K562 (cell line): ENCODE results near the gene GNGT1. TPM values are rescaled to one million over a fixed set of nuclear protein-coding genes. Genes with fewer than 3 reads are reported as not detected.

ENCODE experiments used
- ATAC-seq: fragments of 200-7000 bp; cut with Tn5 transposase; 3 replicates; pipeline ENCODE4 v1.9.1; 2020; ENCODE audit warnings: moderate library complexity
- BruUV-seq: library from RNA; stranded (reverse); fragments of 400-500 nt; replicated peaks from 2 replicates; lab custom pipeline; 2021; lab: Mats Ljungman, UMichigan
- CTCF ChIA-PET: fragments of 300-600 bp; formaldehyde crosslinking; extraction: SDS; loops from one replicate; lab custom pipeline; 2021; ENCODE audit warnings: low intra/inter-chr PET ratio; lab: Yijun Ruan, JAX
- POLR2A ChIA-PET: fragments of 300-600, 350-650 bp; sonication (Branson Sonifier 250); formaldehyde crosslinking; extraction: SDS; loops from one replicate; lab custom pipeline; 2021; ENCODE audit warnings: antibody characterized with exemption, inconsistent platforms; lab: Yijun Ruan, JAX
- DNase-seq, 4 experiments: peaks; one replicate each; pipeline versions ENCODE4 v3.0.0 to v3.0.0-alpha.2; 2011 to 2018; ENCODE audit warnings: low spot score in 3 of 4, mixed read lengths in 3 of 4; ENCODE audit errors: extremely low read depth in 1 of 4
- FAIRE-seq: peaks from 2 replicates; lab custom pipeline; 2011; peaks lifted over from hg19 to GRCh38; lab: Jason Lieb, UNC
- H2AFZ ChIP-seq: 2 replicates; pipeline ENCODE4 v1.6.0; 2011; ENCODE audit warnings: low read depth, low read length, control low read depth, inconsistent platforms
- H3K27ac ChIP-seq: fragments of 200-600 bp; 3 replicates; pipeline ENCODE4 v1.8.0; 2011; ENCODE audit warnings: low read depth, mild to moderate bottlenecking, control low read depth, inconsistent platforms, low read length, moderate library complexity, mixed read lengths; ENCODE audit errors: extremely low read depth
- H3K27me3 ChIP-seq, 2 experiments: fragments of 300-600 bp in 1 of 2; 2 replicates in 1 of 2; 3 replicates in 1 of 2; pipeline versions ENCODE4 v1.6.0 to v1.8.0; 2011; ENCODE audit warnings: inconsistent platforms in 2 of 2, low read length in 2 of 2, mild to moderate bottlenecking in 1 of 2, mixed read lengths in 1 of 2, moderate library complexity in 1 of 2; ENCODE audit not compliant: control insufficient read depth in 2 of 2, insufficient read depth in 2 of 2
- H3K36me3 ChIP-seq: fragments of 300-600 bp; 3 replicates; pipeline ENCODE4 v1.8.0; 2011; ENCODE audit warnings: mild to moderate bottlenecking, low read length, inconsistent platforms; ENCODE audit not compliant: control insufficient read depth, insufficient read depth
- H3K4me1 ChIP-seq, 2 experiments: fragments of 200-600 bp in 1 of 2; replicated peaks in 1 of 2; 2 replicates in 1 of 2; 3 replicates in 1 of 2; pipeline versions ENCODE4 v1.5.1 to v1.8.0; 2011; ENCODE audit warnings: inconsistent platforms in 2 of 2, low read length in 2 of 2, mild to moderate bottlenecking in 1 of 2, mixed read lengths in 1 of 2, moderate library complexity in 1 of 2; ENCODE audit not compliant: control insufficient read depth in 2 of 2, insufficient read depth in 2 of 2
- H3K4me2 ChIP-seq: 2 replicates; pipeline ENCODE4 v1.6.1; 2011; ENCODE audit warnings: low read length, control low read depth, inconsistent platforms, mixed read lengths; ENCODE audit not compliant: insufficient read depth
- H3K4me3 ChIP-seq: fragments of 200-600 bp; sonication (generic), shearing (Covaris generic); 2 replicates; pipeline ENCODE4 v1.5.1; 2016; ENCODE audit warnings: control low read depth, inconsistent platforms
- H3K79me2 ChIP-seq: fragments of 200-600 bp; 3 replicates; pipeline ENCODE4 v1.8.0; 2011; ENCODE audit warnings: low read length, inconsistent platforms; ENCODE audit not compliant: control insufficient read depth, insufficient read depth
- H3K9ac ChIP-seq, 2 experiments: 2 replicates each; pipeline versions ENCODE4 v1.6.0 to v1.6.1; 2011; ENCODE audit warnings: low read depth in 2 of 2, low read length in 2 of 2, control low read depth in 1 of 2, inconsistent platforms in 1 of 2, mild to moderate bottlenecking in 1 of 2, mixed read lengths in 1 of 2; ENCODE audit not compliant: insufficient read depth in 1 of 2
- H3K9me1 ChIP-seq: one replicate; pipeline ENCODE4 v1.6.0; 2011; ENCODE audit warnings: inconsistent platforms, mild to moderate bottlenecking, low read length, moderate library complexity; ENCODE audit not compliant: control insufficient read depth, insufficient read depth
- H3K9me3 ChIP-seq: replicated peaks from 2 replicates; pipeline ENCODE4 v1.5.1; 2011; ENCODE audit warnings: low read depth, low read length, inconsistent platforms; ENCODE audit not compliant: control insufficient read depth, insufficient read depth
- H4K20me1 ChIP-seq: replicated peaks from 2 replicates; pipeline ENCODE4 v1.6.1; 2011; ENCODE audit warnings: low read length, inconsistent platforms, mixed read lengths; ENCODE audit not compliant: control insufficient read depth, insufficient read depth
- BHLHE40 ChIP-seq: IDR thresholded peaks from 2 replicates; pipeline ENCODE4 v1.6.1; 2011; ENCODE audit warnings: low read length, improper control_type of control experiment
- CBX5 ChIP-seq: IDR thresholded peaks from 2 replicates; pipeline ENCODE4 v1.6.1; 2014; ENCODE audit warnings: low read depth, borderline replicate concordance
- CEBPG ChIP-seq, 3 experiments: fragments of 200-800 bp in 1 of 3; sonication (Bioruptor generic) in 1 of 3; sonication (generic) in 1 of 3; formaldehyde crosslinking in 1 of 3; IDR thresholded peaks in 2 of 3; conservative IDR thresholded peaks in 1 of 3; 2 replicates each; pipeline versions ENCODE4 v1.6.1 to v1.8.0; 2016 to 2022; ENCODE audit warnings: missing compliant biosample characterization in 2 of 3, missing genetic modification characterization in 2 of 3, mild to moderate bottlenecking in 1 of 3, missing genetic modification reagents in 1 of 3
- CREB3L1 ChIP-seq: fragments of 450-650 bp; IDR thresholded peaks from 2 replicates; pipeline ENCODE4 v1.6.1; 2014; ENCODE audit warnings: low read depth, mild to moderate bottlenecking, moderate library complexity, borderline replicate concordance
- CSDE1 ChIP-seq, 2 experiments: fragments of 450-650 bp; IDR thresholded peaks; 2 replicates each; pipeline ENCODE4 v1.6.1; 2016; ENCODE audit warnings: mild to moderate bottlenecking in 1 of 2
- DDX20 ChIP-seq: fragments of 450-650 bp; IDR thresholded peaks from 2 replicates; pipeline ENCODE4 v1.6.1; 2016; ENCODE audit warnings: missing genetic modification characterization, low read depth, mild to moderate bottlenecking, missing compliant biosample characterization, moderate library complexity
- HMG20B ChIP-seq: fragments of 250-450 bp; sonication (Bioruptor Pico); IDR thresholded peaks from 2 replicates; pipeline ENCODE4 v1.5.0; 2021; ENCODE audit warnings: mild to moderate bottlenecking
- MTA1 ChIP-seq: fragments of 450-650 bp; IDR thresholded peaks from 2 replicates; pipeline ENCODE4 v1.6.1; 2017; ENCODE audit warnings: borderline replicate concordance
- SAFB ChIP-seq: fragments of 200-400 bp; formaldehyde crosslinking; IDR thresholded peaks from 2 replicates; pipeline ENCODE4 v1.6.1; 2017; ENCODE audit warnings: low read depth, low read length, borderline replicate concordance
- SRSF7 ChIP-seq: fragments of 200-400 bp; formaldehyde crosslinking; optimal IDR thresholded peaks from 2 replicates; pipeline ENCODE3; 2017; ENCODE audit warnings: mild to moderate bottlenecking, low read depth, low read length
- SRSF9 ChIP-seq: fragments of 200-400 bp; formaldehyde crosslinking; IDR thresholded peaks from 2 replicates; pipeline ENCODE4 v1.6.1; 2017; ENCODE audit warnings: low read depth, low read length, borderline replicate concordance
- SUPT5H ChIP-seq: fragments of 450-650 bp; IDR thresholded peaks from 2 replicates; pipeline ENCODE4 v1.6.1; 2016
- TCF7 ChIP-seq: sonication (generic); IDR thresholded peaks from 2 replicates; pipeline ENCODE4 v1.6.1; 2016; ENCODE audit warnings: antibody characterized with exemption, borderline replicate concordance
- YY1 ChIP-seq, 3 experiments: IDR thresholded peaks; 2 replicates each; pipeline ENCODE4 v1.6.1; 2011; ENCODE audit warnings: low read length in 2 of 3, mild to moderate bottlenecking in 2 of 3, moderate library complexity in 2 of 3, borderline replicate concordance in 1 of 3, control low read depth in 1 of 3, low read depth in 1 of 3; ENCODE audit not compliant: insufficient read depth in 3 of 3, insufficient replicate concordance in 2 of 3, control insufficient read depth in 1 of 3, insufficient read length in 1 of 3; ENCODE audit errors: extremely low read depth in 1 of 3
- ZC3H11A ChIP-seq: IDR thresholded peaks from 2 replicates; pipeline ENCODE4 v1.6.1; 2012; ENCODE audit warnings: low read depth, low read length, improper control_type of control experiment
- ZNF274 ChIP-seq: IDR thresholded peaks from 2 replicates; pipeline ENCODE4 v1.6.1; 2011; ENCODE audit warnings: low read depth, mild to moderate bottlenecking, low read length, moderate library complexity, borderline replicate concordance
- WGBS: fragments of 100-300 bp; shearing (Covaris generic); methylation state at CpG from one replicate; pipeline ENCODE4 v1.1.6; 2016; ENCODE audit warnings: low coverage, mixed read lengths; ENCODE audit not compliant: insufficient coverage; ENCODE audit errors: missing lambda C conversion rate; 5-methylcytosine and 5-hydroxymethylcytosine counted together
- in situ Hi-C: fragments of 300-500 bp; cut with MboI; formaldehyde crosslinking; loops from 4 replicates; pipeline ENCODE4 v1.15.0; 2018; ENCODE audit warnings: inconsistent platforms, mixed read lengths
- intact Hi-C: fragments of 100-400 bp; cut with micrococcal nuclease; formaldehyde crosslinking; loops from 2 replicates; pipeline ENCODE4 v1.14.2; 2022
- polyA plus RNA-seq, 8 experiments: library from polyadenylated mRNA; depleted of rRNA in 4 of 8; stranded (reverse) in 5 of 8; unstranded in 3 of 8; fragments of >200 nt; fragmentation: Nextera tagmentation in 2 of 8; fragmentation: Illumina TruSeq in 1 of 8; extraction: Ambion mirVana in 2 of 8; extraction: Trizol in 1 of 8; gene quantifications; 2 replicates each; pipeline versions ENCODE4 v1.2.1 to v1.2.3, GENCODE V29; 2011 to 2014; ENCODE audit warnings: inconsistent platforms in 1 of 8, missing spikeins in 1 of 8
- total RNA-seq, 7 experiments: library from RNA; depleted of rRNA in 6 of 7; stranded (reverse); fragments of >200 nt in 6 of 7; fragmentation: Illumina TruSeq in 2 of 7; extraction: Trizol in 2 of 7; gene quantifications; 2 replicates each; pipeline versions ENCODE4 v1.2.1 to v1.2.3, GENCODE V29; 2011 to 2021; ENCODE audit warnings: low replicate concordance in 1 of 7

GNGT1 gene
- total and polyA plus RNA-seq, 9 of the 15 experiments (the other 6 are each of a cell fraction or from before 2014, with no cell fraction given) = 0.04 to 0.83 (median 0.51) TPM; not detected in 2

DNA sequence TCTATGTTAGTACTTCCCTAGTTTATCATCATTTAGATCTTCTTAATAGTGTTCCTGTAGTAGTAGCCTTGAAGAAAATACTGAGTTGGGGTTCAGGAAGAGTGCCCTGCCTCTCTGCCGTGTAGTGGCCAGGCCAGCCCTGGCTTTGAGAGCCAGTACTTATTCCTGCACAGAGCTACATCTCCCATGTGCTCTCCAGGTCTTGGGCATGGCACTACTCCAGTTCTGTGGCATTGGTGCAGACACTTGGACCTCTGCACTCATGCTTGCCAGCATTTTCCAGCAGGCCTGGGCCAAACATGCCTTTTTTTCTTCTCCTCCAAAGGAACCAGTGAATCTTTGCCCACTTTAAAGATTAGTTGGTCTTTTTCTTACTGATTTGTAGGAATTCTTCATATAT lies 20.4 kb downstream of the GNGT1 start:
- CTCF ChIA-PET = no interaction called here
- in situ Hi-C loops (no loop called here), intact Hi-C loops (no loop called here)
- Histone ChIP-seq H3K9me1 (no peaks in the 10 kb centered on the region), H3K4me2 (no peak overlapping the region), H3K27me3 (peaks cover 9 to 11% of the 10 kb centered on the region in 2 experiments; a peak in 4 of 5 replicates), H3K36me3 (no peaks in the 10 kb centered on the region), H4K20me1 (no peaks in the 10 kb centered on the region), H3K4me3 (no peak overlapping the region), H3K27ac (no peak overlapping the region), H3K9ac (no peak overlapping the region)
- WGBS = 0% methylated on average over 1 of the region's 1 CpG
- no peak for DNase-seq
- BruUV-seq = no TSS peak
- TF ChIP-seq HMG20B (CRISPR knock-in tag) (no peak), MTA1 (no peak), SRSF9 (no peak), BHLHE40 (no peak), ZC3H11A (no peak), TCF7 (no peak)
- TF ChIP-seq, all 486 proteins: peak for 0
- no peak for ATAC-seq
- POLR2A ChIA-PET = no interaction called here
- Histone ChIP-seq H3K79me2 (no peaks in the 10 kb centered on the region), H2AFZ (no peak overlapping the region), H3K9me3 (no peaks in the 10 kb centered on the region), H3K4me1 (peaks cover 0 to 2% of the 10 kb centered on the region in 2 experiments; a peak in 2 of 5 replicates)
- FAIRE-seq = no peak

DNA sequence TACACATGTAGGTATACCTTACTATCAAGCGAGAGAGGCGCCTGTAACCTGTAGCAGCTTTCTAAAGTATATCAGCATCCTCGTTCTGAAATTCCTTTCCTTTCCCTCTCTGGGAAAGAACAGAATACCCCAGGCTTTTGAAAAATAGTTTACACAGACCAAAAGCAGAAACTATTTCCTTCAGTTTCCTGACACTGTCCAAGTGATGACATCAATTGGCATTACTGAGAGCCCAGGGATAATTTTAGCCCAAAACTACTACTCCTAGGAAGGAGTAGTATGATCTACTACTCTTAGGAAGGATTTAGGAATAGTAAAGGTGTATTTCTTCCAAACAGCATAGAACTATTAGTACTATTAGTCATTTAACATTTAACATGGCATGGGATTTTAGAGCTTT lies 21.2 kb downstream of the GNGT1 start:
- 2% methylated on average over 3 of the region's 3 CpGs for WGBS
- Histone ChIP-seq H3K27me3 (peaks cover 4 to 5% of the 10 kb centered on the region in 2 experiments; a peak in 3 of 5 replicates), H3K9me3 (no peaks in the 10 kb centered on the region), H3K9me1 (no peaks in the 10 kb centered on the region), H3K4me2 (no peak overlapping the region), H3K36me3 (no peaks in the 10 kb centered on the region), H3K4me1 (no peaks in the 10 kb centered on the region), H3K4me3 (no peak overlapping the region), H3K27ac (no peak overlapping the region), H3K79me2 (no peaks in the 10 kb centered on the region), H2AFZ (no peak overlapping the region), H4K20me1 (no peaks in the 10 kb centered on the region), H3K9ac (no peak overlapping the region)
- CTCF ChIA-PET = no interaction called here
- no peak for FAIRE-seq
- in situ Hi-C loops (no loop called here), intact Hi-C loops (no loop called here)
- POLR2A ChIA-PET = no interaction called here
- no peak for DNase-seq
- BruUV-seq = no TSS peak
- ATAC-seq = no peak
- TF ChIP-seq CBX5 (no peak), CSDE1 (IDR thresholded peaks at IDR 0.05) (no peak), CEBPG (CRISPR knock-in tag; IDR thresholded peaks at IDR 0.05) (no peak), CEBPG (tag; conservative IDR thresholded peaks at IDR 0.05 in 1 of 2, IDR thresholded peaks at IDR 0.05 in 1 of 2) (no peak), ZNF274 (no peak), SUPT5H (no peak), DDX20 (tag) (no peak), YY1 (IDR thresholded peaks at IDR 0.05; ENCODE audit: borderline replicate concordance in 1 of 3, control insufficient read depth in 1 of 3, extremely low read depth in 1 of 3, insufficient read depth in 3 of 3, insufficient read length in 1 of 3, insufficient replicate concordance in 2 of 3, low read depth in 1 of 3, low read length in 2 of 3) (no peak), CREB3L1 (no peak), SRSF7 (no peak), SAFB (no peak)
